ENCODE data around the gene FN3K.

FN3K gene

GRCh38 chr17:82691714-82692113 is 43.7 kb upstream of the FN3K start:
- Histone ChIP-seq H3K4me2 (ENCODE audit: low read depth, low read length, poor library complexity, severe bottlenecking) (no peak overlapping the region), H3K79me2 (ENCODE audit: insufficient read depth, low read length) (no peaks in the 10 kb centered on the region), H3K9me2 (replicated peaks; ENCODE audit: low read depth, low read length) (no peaks in the 10 kb centered on the region), H3F3A (ENCODE audit: low read depth) (no peaks in the 10 kb centered on the region), H3K4me1 (ENCODE audit: insufficient read depth, low read length, poor library complexity, severe bottlenecking) (no peaks in the 10 kb centered on the region), H3K9me3 (ENCODE audit: insufficient read depth, low read depth, low read length) (no peaks in the 10 kb centered on the region; the same call in 1 of the 2 replicates), H3K4me3 (ENCODE audit: low read length, poor library complexity, severe bottlenecking) (no peak overlapping the region), H3K9ac (ENCODE audit: low read depth, low read length, poor library complexity, severe bottlenecking) (no peak overlapping the region), H3K27me3 (ENCODE audit: insufficient read depth, low read length, poor library complexity, severe bottlenecking) (no peaks in the 10 kb centered on the region), H4K20me1 (ENCODE audit: insufficient read depth, low read length, poor library complexity, severe bottlenecking) (no peaks in the 10 kb centered on the region), H3K36me3 (ENCODE audit: insufficient read depth, low read length) (no peaks in the 10 kb centered on the region), H2AFZ (ENCODE audit: low read length) (no peak overlapping the region)
- no peak for TF ChIP-seq EZH2phosphoT487 (IDR thresholded peaks at IDR 0.05; ENCODE audit: borderline replicate concordance)
- no peak for TF ChIP-seq CTCF (conservative IDR thresholded peaks at IDR 0.05; ENCODE audit: low read length)

GRCh38 chr17:82692268-82692667 is 43.1 kb upstream of the FN3K start:
- Histone ChIP-seq H3F3A (ENCODE audit: low read depth) (no peaks in the 10 kb centered on the region), H3K9ac (ENCODE audit: low read depth, low read length, poor library complexity, severe bottlenecking) (no peak overlapping the region), H3K79me2 (ENCODE audit: insufficient read depth, low read length) (no peaks in the 10 kb centered on the region), H3K4me1 (ENCODE audit: insufficient read depth, low read length, poor library complexity, severe bottlenecking) (no peaks in the 10 kb centered on the region), H2AFZ (ENCODE audit: low read length) (no peak overlapping the region), H3K4me2 (ENCODE audit: low read depth, low read length, poor library complexity, severe bottlenecking) (no peak overlapping the region), H3K4me3 (ENCODE audit: low read length, poor library complexity, severe bottlenecking) (no peak overlapping the region), H3K9me2 (replicated peaks; ENCODE audit: low read depth, low read length) (no peaks in the 10 kb centered on the region), H3K27me3 (ENCODE audit: insufficient read depth, low read length, poor library complexity, severe bottlenecking) (no peaks in the 10 kb centered on the region), H3K9me3 (ENCODE audit: insufficient read depth, low read depth, low read length) (no peaks in the 10 kb centered on the region; the same call in 1 of the 2 replicates), H4K20me1 (ENCODE audit: insufficient read depth, low read length, poor library complexity, severe bottlenecking) (no peaks in the 10 kb centered on the region), H3K36me3 (ENCODE audit: insufficient read depth, low read length) (no peaks in the 10 kb centered on the region)
- TF ChIP-seq CTCF (conservative IDR thresholded peaks at IDR 0.05; ENCODE audit: low read length) = no peak
- no peak for TF ChIP-seq EZH2phosphoT487 (IDR thresholded peaks at IDR 0.05; ENCODE audit: borderline replicate concordance)

- Histone ChIP-seq H3K9me3 (ENCODE audit: insufficient read depth, low read depth, low read length) (no peaks in the 10 kb centered on the region; the same call in 1 of the 2 replicates), H3K79me2 (ENCODE audit: insufficient read depth, low read length) (no peaks in the 10 kb centered on the region), H2AFZ (ENCODE audit: low read length) (no peak overlapping the region), H3F3A (ENCODE audit: low read depth) (no peaks in the 10 kb centered on the region), H3K36me3 (ENCODE audit: insufficient read depth, low read length) (no peaks in the 10 kb centered on the region), H3K27me3 (ENCODE audit: insufficient read depth, low read length, poor library complexity, severe bottlenecking) (no peaks in the 10 kb centered on the region), H3K9me2 (replicated peaks; ENCODE audit: low read depth, low read length) (no peaks in the 10 kb centered on the region), H3K4me2 (ENCODE audit: low read depth, low read length, poor library complexity, severe bottlenecking) (no peak overlapping the region), H3K4me3 (ENCODE audit: low read length, poor library complexity, severe bottlenecking) (no peak overlapping the region), H3K4me1 (ENCODE audit: insufficient read depth, low read length, poor library complexity, severe bottlenecking) (no peaks in the 10 kb centered on the region), H4K20me1 (ENCODE audit: insufficient read depth, low read length, poor library complexity, severe bottlenecking) (no peaks in the 10 kb centered on the region), H3K9ac (ENCODE audit: low read depth, low read length, poor library complexity, severe bottlenecking) (no peak overlapping the region)
- no peak for TF ChIP-seq EZH2phosphoT487 (IDR thresholded peaks at IDR 0.05; ENCODE audit: borderline replicate concordance)
- TF ChIP-seq CTCF (conservative IDR thresholded peaks at IDR 0.05; ENCODE audit: low read length) = no peak
These were observed 42.1 kb upstream of the FN3K start for GRCh38 chr17:82693168-82693867.

Data from Loucy (cell line).